GM12872 (cell line): ENCODE measurements around the gene RNF167.

Experiments
- TF ChIP-seq, protein P1 (sequence below): IDR thresholded peaks from 3 replicates; pipeline ENCODE4 v1.5.1; 2011; ENCODE audit warnings: low read depth, mild to moderate bottlenecking, low read length, moderate library complexity; ENCODE audit not compliant: insufficient read depth

Gene RNF167

DNA sequence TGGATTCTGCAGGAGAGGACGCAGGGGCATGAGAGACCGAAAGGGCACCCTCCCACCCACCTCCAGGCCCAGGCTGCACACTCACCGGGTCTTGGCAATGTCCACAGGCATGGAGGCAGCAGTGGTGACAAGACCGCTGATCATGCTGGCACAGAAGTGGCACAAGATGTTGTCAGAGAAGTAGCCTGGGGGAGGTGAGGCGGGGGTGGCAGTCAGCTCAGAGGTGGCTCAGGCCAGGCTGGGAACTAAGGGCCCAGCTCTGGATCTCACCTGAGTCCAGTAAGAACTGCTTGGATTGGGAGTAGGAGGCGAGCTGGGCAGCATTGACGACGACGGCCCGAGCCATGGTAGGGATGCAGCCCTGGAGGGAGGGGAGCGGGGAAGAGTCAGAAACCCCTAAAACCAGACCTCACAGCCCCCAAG is 2.0 kb upstream of the RNF167 start:
- TF ChIP-seq, protein P1, sequence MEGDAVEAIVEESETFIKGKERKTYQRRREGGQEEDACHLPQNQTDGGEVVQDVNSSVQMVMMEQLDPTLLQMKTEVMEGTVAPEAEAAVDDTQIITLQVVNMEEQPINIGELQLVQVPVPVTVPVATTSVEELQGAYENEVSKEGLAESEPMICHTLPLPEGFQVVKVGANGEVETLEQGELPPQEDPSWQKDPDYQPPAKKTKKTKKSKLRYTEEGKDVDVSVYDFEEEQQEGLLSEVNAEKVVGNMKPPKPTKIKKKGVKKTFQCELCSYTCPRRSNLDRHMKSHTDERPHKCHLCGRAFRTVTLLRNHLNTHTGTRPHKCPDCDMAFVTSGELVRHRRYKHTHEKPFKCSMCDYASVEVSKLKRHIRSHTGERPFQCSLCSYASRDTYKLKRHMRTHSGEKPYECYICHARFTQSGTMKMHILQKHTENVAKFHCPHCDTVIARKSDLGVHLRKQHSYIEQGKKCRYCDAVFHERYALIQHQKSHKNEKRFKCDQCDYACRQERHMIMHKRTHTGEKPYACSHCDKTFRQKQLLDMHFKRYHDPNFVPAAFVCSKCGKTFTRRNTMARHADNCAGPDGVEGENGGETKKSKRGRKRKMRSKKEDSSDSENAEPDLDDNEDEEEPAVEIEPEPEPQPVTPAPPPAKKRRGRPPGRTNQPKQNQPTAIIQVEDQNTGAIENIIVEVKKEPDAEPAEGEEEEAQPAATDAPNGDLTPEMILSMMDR = no peak

DNA sequence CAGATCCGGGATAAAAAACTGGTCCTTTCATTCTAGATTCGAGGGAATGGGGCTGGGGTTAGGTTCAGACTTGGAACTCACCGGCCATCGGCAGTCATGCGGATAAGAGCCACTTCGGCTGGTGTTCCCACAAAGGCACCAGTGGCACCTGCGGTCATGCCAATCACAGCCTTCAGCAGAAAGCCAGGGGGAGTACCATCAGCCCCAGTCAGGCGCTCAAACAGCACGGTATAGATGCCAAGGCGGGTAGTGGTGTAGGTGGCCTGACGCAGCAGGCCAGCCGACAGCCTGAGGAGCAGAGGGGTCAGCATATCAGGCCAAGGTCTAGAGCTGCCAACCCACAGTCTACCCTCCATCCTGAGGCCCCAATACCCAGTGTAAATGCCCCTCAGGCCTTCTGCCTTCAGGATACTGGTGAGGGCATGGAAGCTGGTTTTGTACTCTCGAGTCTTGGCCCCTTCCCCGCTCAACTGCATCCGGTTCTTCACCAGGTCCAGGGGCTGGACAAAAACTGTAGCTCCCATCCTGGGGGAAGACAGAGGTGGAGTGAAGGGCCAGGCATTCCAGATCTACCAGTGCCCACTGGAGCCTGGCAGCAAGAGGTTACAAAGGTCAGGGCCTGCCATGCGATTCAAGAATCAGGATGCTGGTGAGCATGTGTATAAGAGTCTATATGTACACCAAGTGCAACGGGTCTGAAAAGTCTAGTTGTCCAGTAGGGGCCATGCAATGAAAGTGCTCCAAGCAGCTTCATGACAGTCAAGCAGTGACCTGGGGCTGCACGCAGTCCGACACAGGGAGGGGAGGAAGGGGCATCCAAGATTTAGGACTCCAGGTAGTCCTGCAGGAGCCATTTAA is 1.2 kb upstream of the RNF167 start:
- TF ChIP-seq, protein P1 = no peak

DNA sequence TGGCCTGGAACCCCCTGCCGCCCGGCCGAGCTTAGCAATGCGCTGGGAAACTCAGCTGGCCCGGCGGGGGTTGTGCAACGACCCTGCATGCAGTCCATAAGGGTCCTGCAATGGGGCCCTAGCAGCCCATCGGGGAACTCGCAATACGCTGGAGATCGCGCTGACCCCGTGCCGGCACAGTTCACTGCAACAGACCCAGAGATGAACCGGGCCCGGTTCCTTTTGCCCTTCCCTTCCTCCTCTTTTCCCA is 597 bp upstream of the RNF167 start:
- TF ChIP-seq, protein P1 = no peak

DNA sequence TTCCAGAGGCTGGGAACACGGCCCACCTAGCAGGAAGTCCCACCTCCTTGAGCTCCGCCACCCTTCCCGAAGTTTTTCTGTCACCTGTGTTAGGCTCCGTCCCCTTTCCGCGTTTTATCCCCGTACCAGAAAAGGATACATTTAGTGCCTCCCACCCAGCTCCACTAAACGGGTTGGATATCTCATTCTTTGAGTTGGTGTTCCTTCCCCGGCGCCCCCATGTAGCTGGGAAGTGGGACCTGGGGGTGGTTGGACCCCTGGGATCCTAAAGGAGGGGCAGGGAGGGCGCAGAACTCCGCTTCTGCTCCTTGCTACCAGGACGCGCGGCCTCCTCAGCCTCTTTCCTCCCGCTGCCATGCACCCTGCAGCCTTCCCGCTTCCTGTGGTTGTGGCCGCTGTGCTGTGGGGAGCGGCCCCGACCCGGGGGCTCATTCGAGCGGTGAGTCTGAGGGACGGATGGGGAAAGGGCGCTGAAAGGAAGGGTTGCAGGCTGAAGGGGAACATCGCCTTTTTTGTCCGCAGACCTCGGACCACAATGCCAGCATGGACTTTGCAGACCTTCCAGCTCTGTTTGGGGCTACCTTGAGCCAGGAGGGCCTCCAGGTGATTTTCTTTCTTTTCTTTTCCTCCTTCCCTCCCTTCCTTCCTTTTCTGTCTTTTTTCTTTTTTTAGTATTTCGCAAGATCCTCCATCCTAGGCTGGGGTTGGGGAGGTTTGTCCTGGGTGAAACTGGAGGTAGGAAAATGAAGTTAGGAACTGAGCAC is 669 bp downstream of the RNF167 start:
- TF ChIP-seq, protein P1 = no peak

DNA sequence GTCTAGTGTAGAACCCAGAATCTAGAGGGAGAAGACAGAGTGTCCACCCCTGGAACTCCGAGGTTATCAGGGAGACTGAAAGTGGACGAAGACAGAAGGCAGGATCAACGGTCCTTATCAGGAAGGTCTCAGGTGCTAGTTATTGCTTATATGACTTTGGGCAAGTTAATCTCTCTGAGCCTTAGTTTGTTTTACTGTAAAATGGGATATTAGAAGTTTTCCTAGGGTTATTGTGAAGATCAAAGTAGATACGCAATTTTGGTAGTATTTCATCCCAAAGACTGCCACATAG is 1.2 kb downstream of the RNF167 start:
- TF ChIP-seq, protein P1 = no peak

DNA sequence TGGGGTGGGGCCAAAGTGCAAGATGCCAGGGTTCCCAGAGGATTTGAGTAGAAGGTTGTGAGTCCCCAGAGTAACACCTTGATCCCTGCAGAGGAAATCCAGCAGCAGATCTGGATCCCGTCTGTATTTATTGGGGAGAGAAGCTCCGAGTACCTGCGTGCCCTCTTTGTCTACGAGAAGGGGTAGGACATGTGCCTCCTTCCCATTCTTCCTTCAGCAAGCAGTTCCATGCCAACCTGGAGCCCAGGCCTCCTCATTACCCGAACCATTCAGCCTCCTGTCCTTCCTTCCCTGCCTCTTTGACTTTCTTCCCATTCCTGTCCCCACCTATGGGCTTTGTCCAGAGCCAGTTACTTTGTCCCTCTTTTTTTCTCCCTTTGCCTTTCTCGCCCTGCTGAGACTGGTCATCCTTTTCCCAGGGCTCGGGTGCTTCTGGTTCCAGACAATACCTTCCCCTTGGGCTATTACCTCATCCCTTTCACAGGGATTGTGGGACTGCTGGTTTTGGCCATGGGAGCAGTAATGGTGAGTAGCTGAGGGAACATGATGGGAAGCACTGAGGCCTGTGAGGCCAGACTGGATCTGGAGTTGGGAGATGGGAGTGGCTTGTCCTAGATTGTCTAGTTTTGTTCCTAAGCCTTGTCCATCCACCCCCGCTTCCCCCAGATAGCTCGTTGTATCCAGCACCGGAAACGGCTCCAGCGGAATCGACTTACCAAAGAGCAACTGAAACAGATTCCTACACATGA is 2.9 kb downstream of the RNF167 start:
- TF ChIP-seq, protein P1 = no peak

DNA sequence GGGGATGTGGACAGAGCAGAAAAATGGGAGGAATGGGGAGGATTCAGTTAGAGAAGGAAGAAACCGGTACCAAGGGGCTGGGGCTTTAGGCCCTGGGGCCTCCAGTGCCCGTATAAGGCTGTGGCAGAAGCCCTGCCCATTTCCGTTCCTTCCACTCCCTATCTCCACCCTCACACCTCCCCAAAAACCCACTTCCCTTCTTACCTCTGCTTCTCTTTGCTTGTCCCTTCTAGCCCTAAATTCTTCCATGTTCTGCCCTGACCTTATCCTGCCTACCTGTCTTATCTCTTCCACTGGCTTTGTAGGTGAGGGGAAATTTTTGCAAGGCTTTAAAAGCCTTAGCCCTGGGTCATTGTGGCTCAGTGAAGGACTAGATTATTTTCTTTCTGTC is 4.1 kb downstream of the RNF167 start:
- TF ChIP-seq, protein P1 = no peak
